HG02763 (cell line): Measurements from ENCODE around the gene NUDT16L1.

Experiments
- ATAC-seq: cut with Tn5 transposase; IDR thresholded peaks from one replicate; pipeline ENCODE4 v1.9.1; 2021; ENCODE audit warnings: mild to moderate bottlenecking, moderate library complexity; ENCODE audit not compliant: unreplicated experiment

The NUDT16L1 gene

GRCh38 chr16:4693956-4694641 lies 737 bp downstream of the NUDT16L1 start:
- no peak for ATAC-seq

- ATAC-seq, result no peak
Observed at GRCh38 chr16:4694642-4695451, 1.5 kb downstream of the NUDT16L1 start.

GRCh38 chr16:4695473-4696171 lies 2.3 kb downstream of the NUDT16L1 start:
- ATAC-seq, result no peak

- no peak for ATAC-seq
Observed at GRCh38 chr16:4696172-4696904, 3.0 kb downstream of the NUDT16L1 start.

GRCh38 chr16:4696905-4697847 lies 3.8 kb downstream of the NUDT16L1 start:
- ATAC-seq, result no peak

GRCh38 chr16:4697848-4698291 lies 4.5 kb downstream of the NUDT16L1 start:
- no peak for ATAC-seq

GRCh38 chr16:4698321-4699045 lies 5.1 kb downstream of the NUDT16L1 start:
- ATAC-seq, result no peak

GRCh38 chr16:4699046-4699556 lies 5.7 kb downstream of the NUDT16L1 start:
- ATAC-seq, result no peak

GRCh38 chr16:4700380-4700996 lies 7.1 kb downstream of the NUDT16L1 start:
- ATAC-seq, result no peak

- ATAC-seq, result no peak
Observed at GRCh38 chr16:4700997-4701743, 7.8 kb downstream of the NUDT16L1 start.

- no peak for ATAC-seq
Observed at GRCh38 chr16:4701791-4702465, 8.6 kb downstream of the NUDT16L1 start.

GRCh38 chr16:4702466-4702808 lies 9.1 kb downstream of the NUDT16L1 start:
- no peak for ATAC-seq

GRCh38 chr16:4703906-4704305 lies 10.5 kb downstream of the NUDT16L1 start:
- ATAC-seq, result no peak

GRCh38 chr16:4704491-4704890 lies 11.1 kb downstream of the NUDT16L1 start:
- no peak for ATAC-seq

GRCh38 chr16:4704913-4705312 lies 11.6 kb downstream of the NUDT16L1 start:
- ATAC-seq, result no peak

GRCh38 chr16:4706871-4707270 lies 13.5 kb downstream of the NUDT16L1 start:
- ATAC-seq, result no peak

GRCh38 chr16:4709481-4709880 lies 16.1 kb downstream of the NUDT16L1 start:
- ATAC-seq, result no peak
